Measurements from ENCODE around the gene DLG1.

Gene DLG1

GRCh38 chr3:197320582-197320981, 22.2 kb upstream of the DLG1 start:
- no peak for DNase-seq (ENCODE audit: low read depth in 2 of 3, low spot score in 1 of 3)

GRCh38 chr3:197317250-197317963, 19.0 kb upstream of the DLG1 start:
- DNase-seq (ENCODE audit: low read depth in 2 of 3, low spot score in 1 of 3), result no peak

GRCh38 chr3:197312431-197312830, 14.0 kb upstream of the DLG1 start:
- DNase-seq (ENCODE audit: low read depth in 2 of 3, low spot score in 1 of 3), result no peak

GRCh38 chr3:197311591-197311990, 13.2 kb upstream of the DLG1 start:
- no peak for DNase-seq (ENCODE audit: low read depth in 2 of 3, low spot score in 1 of 3)

- DNase-seq (ENCODE audit: low read depth in 2 of 3, low spot score in 1 of 3), result no peak
Observed at GRCh38 chr3:197309528-197310361, 11.3 kb upstream of the DLG1 start.

GRCh38 chr3:197308591-197308990, 10.2 kb upstream of the DLG1 start:
- no peak for DNase-seq (ENCODE audit: low read depth in 2 of 3, low spot score in 1 of 3)

GRCh38 chr3:197306374-197307086, 8.1 kb upstream of the DLG1 start:
- DNase-seq (ENCODE audit: low read depth in 2 of 3, low spot score in 1 of 3), result no peak

GRCh38 chr3:197305854-197306253, 7.4 kb upstream of the DLG1 start:
- no peak for DNase-seq (ENCODE audit: low read depth in 2 of 3, low spot score in 1 of 3)

- no peak for DNase-seq (ENCODE audit: low read depth in 2 of 3, low spot score in 1 of 3)
Observed at GRCh38 chr3:197303452-197303851, 5.0 kb upstream of the DLG1 start.

- no peak for DNase-seq (ENCODE audit: low read depth in 2 of 3, low spot score in 1 of 3)
Observed at GRCh38 chr3:197302696-197303341, 4.4 kb upstream of the DLG1 start.

GRCh38 chr3:197302033-197302432, 3.6 kb upstream of the DLG1 start:
- no peak for DNase-seq (ENCODE audit: low read depth in 2 of 3, low spot score in 1 of 3)

- no peak for DNase-seq (ENCODE audit: low read depth in 2 of 3, low spot score in 1 of 3)
Observed at GRCh38 chr3:197300361-197300760, 1.9 kb upstream of the DLG1 start.

- DNase-seq (ENCODE audit: low read depth in 2 of 3, low spot score in 1 of 3), result no peak
Observed at GRCh38 chr3:197298945-197299854, 788 bp upstream of the DLG1 start.

GRCh38 chr3:197297476-197298340, 704 bp downstream of the DLG1 start:
- peak; percentile 81 to 88 (median 82) for DNase-seq (ENCODE audit: low read depth in 2 of 3, low spot score in 1 of 3)

GRCh38 chr3:197297002-197297401, 1.4 kb downstream of the DLG1 start:
- DNase-seq (ENCODE audit: low read depth in 2 of 3, low spot score in 1 of 3), result no peak

- no peak for DNase-seq (ENCODE audit: low read depth in 2 of 3, low spot score in 1 of 3)
Observed at GRCh38 chr3:197296545-197296944, 1.9 kb downstream of the DLG1 start.

GRCh38 chr3:197295871-197296270, 2.5 kb downstream of the DLG1 start:
- DNase-seq (ENCODE audit: low read depth in 2 of 3, low spot score in 1 of 3), result no peak

- DNase-seq (ENCODE audit: low read depth in 2 of 3, low spot score in 1 of 3), result no peak
Observed at GRCh38 chr3:197293605-197294237, 4.7 kb downstream of the DLG1 start.

GRCh38 chr3:197292648-197293047, 5.8 kb downstream of the DLG1 start:
- no peak for DNase-seq (ENCODE audit: low read depth in 2 of 3, low spot score in 1 of 3)
